CD1c-positive myeloid dendritic cell (primary cell): ENCODE results near the gene RYR2.
"Not testable (repeated sequence)": the region's sequence is repeated elsewhere in the genome, so short reads cannot be mapped to it uniquely, and the experiment has no call there.

Source experiments
- DNase-seq: peaks from one replicate; pipeline ENCODE4 v3.0.0-alpha.2; 2016; ENCODE audit errors: extremely low spot score

The RYR2 gene

GRCh38 chr1:237352747-237353146, 310.8 kb downstream of the RYR2 start:
- no peak for DNase-seq

- DNase-seq: no peak
Observed at GRCh38 chr1:237353918-237354317, 311.9 kb downstream of the RYR2 start.

- DNase-seq: no peak
Observed at GRCh38 chr1:237355022-237355421, 313.0 kb downstream of the RYR2 start.

GRCh38 chr1:237358555-237358954, 316.6 kb downstream of the RYR2 start:
- no peak for DNase-seq

GRCh38 chr1:237367758-237368157, 325.8 kb downstream of the RYR2 start:
- DNase-seq: no peak

GRCh38 chr1:237371477-237371876, 329.5 kb downstream of the RYR2 start:
- DNase-seq: not testable (repeated sequence)

- no peak for DNase-seq
Observed at GRCh38 chr1:237383791-237384190, 341.8 kb downstream of the RYR2 start.

GRCh38 chr1:237384213-237384612, 342.2 kb downstream of the RYR2 start:
- DNase-seq: no peak

- DNase-seq: peak; percentile 30
Observed at GRCh38 chr1:237386362-237387143, 344.6 kb downstream of the RYR2 start.

- no peak for DNase-seq
Observed at GRCh38 chr1:237387144-237387505, 345.1 kb downstream of the RYR2 start.

- no peak for DNase-seq
Observed at GRCh38 chr1:237390823-237391222, 348.8 kb downstream of the RYR2 start.

- DNase-seq: no peak
Observed at GRCh38 chr1:237393632-237394031, 351.6 kb downstream of the RYR2 start.

GRCh38 chr1:237394281-237394680, 352.3 kb downstream of the RYR2 start:
- DNase-seq: no peak

- DNase-seq: no peak
Observed at GRCh38 chr1:237396426-237396825, 354.4 kb downstream of the RYR2 start.

- no peak for DNase-seq
Observed at GRCh38 chr1:237398751-237399150, 356.8 kb downstream of the RYR2 start.

- DNase-seq: no peak
Observed at GRCh38 chr1:237405912-237406311, 363.9 kb downstream of the RYR2 start.

GRCh38 chr1:237411621-237412020, 369.6 kb downstream of the RYR2 start:
- peak; percentile 19 for DNase-seq

GRCh38 chr1:237416924-237417655, 375.1 kb downstream of the RYR2 start:
- DNase-seq: no peak

GRCh38 chr1:237428809-237429208, 386.8 kb downstream of the RYR2 start:
- no peak for DNase-seq

GRCh38 chr1:237429252-237429651, 387.3 kb downstream of the RYR2 start:
- no peak for DNase-seq

- no peak for DNase-seq
Observed at GRCh38 chr1:237431448-237431847, 389.5 kb downstream of the RYR2 start.

- DNase-seq: no peak
Observed at GRCh38 chr1:237440346-237440745, 398.4 kb downstream of the RYR2 start.

GRCh38 chr1:237444120-237444790, 402.3 kb downstream of the RYR2 start:
- no peak for DNase-seq
